Measurements from ENCODE around the gene SCN5A.

Gene SCN5A

DNA sequence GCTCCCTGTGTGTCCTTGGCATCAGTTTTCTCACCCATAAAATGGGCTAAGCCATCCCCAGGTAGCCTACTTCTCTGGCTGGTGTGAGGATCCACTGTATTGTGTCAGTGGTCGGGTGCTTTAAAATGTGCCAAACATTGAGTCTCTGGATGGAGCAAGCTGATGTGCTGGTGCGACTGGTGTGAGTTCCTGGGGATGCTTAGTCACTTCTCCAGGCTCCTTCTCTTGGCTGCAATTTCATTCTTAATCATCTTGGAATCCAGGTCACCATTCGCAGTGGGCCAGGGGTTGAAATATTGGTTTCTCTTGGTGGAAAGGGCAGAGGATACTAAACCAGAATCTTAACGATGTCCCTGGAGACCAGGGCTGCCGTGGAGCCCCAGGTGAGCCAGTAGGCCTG is 29.3 kb downstream of the SCN5A start:
- DNase-seq, result no peak

- no peak for DNase-seq
Measured at GRCh38 chr3:38618343-38618742, 31.1 kb downstream of the SCN5A start.

- no peak for DNase-seq
Measured at GRCh38 chr3:38617586-38617985, 31.9 kb downstream of the SCN5A start.

DNA sequence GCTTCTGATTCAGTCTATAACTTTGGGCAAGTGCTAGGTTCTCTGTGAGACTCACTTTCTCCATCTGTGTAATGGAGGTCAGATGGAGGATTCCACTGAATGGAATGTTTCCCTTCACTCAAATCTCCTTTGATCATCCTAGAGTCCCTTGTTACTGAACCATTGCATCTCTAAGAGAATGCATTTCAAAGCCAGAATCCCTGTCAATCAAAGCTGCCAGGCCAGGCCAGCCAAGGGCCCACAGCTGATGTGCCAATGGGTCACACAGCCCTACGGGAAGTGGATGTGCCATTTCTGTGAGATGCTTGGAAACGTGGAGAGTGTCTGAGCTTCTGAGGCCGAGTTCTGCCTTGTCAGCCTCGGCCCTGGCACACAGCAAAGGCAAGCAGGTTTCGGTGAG is 32.4 kb downstream of the SCN5A start:
- no peak for DNase-seq

GRCh38 chr3:38616658-38617057 is 32.8 kb downstream of the SCN5A start:
- no peak for DNase-seq

DNA sequence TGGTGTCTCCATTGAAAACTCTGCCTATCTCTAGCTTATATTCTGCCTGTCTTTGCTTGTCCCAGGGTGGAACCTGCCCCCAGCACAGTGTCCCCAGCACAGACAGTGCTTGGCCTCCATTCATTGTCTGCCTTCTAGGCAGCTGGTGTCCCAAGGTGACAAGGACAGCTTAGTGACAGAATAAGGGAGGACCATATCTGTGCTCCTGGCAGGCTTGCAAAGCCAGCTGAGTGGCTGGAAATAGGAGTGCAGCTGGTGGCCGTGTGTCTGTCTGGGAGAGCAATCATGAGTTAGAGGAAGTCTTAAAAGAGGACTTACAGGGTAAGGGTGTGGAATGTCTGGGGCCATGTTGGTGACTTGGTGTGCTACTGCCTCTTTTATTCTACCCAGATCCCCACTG is 33.4 kb downstream of the SCN5A start:
- DNase-seq, result no peak

- no peak for DNase-seq
Measured at GRCh38 chr3:38614651-38615352, 34.7 kb downstream of the SCN5A start.

GRCh38 chr3:38614091-38614490 is 35.4 kb downstream of the SCN5A start:
- DNase-seq, result no peak

DNA sequence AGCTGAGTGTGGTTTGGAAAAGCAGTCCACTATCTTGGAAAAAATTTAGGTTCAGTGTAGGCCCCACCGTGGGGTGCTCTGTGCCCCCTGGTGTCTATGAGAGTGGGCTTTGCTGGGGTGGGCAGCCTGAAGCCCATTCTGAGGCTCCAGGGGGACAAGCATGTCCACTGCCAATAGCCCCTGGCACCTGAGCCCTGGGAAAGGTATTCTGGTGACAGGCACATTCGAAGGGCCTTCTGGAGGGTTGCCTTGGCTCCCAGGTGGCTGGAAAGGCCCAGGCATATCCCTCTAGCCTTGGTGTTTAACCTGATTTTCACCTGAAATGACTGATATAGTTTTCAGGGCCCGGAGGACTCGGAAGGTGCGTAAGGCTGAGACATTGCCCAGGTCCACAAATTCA is 36.1 kb downstream of the SCN5A start:
- no peak for DNase-seq

DNA sequence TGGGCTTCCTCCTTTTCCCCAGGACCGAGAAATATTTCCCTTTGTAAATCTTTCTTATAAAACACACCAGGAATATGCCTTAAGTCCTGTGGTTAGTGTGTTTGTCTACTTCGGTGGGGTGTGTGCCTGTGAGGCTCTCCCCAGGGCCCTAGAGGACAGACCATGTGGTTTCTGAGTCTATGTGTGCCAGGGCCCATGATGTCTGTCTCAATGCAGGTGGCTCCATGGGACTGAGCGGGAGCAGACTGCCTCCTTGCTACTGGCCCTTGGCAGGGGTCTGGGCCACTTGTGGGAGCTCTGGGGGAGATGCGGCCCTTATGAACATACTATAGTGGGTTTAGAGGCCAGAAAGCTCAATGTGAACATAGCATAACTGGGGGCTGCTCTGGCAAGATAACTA is 37.6 kb downstream of the SCN5A start:
- no peak for DNase-seq

DNA sequence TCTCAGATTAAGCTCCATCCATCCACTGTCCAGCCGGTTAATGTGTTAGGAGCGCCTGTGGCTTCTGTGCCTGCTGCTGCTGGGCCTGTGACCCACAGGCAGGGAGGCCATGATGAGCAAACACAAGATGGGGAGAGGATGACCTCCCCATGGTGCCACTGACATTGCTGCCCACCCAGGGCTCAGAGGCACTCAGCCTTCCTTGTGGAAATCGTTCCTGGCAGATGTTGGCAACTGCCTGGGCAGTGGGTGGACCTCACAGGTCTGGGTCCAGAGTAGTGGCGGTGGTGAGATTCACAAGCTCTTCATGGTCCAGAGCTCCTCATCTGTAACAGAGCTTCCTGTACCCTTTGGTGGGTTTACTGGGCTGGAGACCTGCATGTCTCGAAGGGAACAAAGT is 38.6 kb downstream of the SCN5A start:
- DNase-seq, result no peak

DNA sequence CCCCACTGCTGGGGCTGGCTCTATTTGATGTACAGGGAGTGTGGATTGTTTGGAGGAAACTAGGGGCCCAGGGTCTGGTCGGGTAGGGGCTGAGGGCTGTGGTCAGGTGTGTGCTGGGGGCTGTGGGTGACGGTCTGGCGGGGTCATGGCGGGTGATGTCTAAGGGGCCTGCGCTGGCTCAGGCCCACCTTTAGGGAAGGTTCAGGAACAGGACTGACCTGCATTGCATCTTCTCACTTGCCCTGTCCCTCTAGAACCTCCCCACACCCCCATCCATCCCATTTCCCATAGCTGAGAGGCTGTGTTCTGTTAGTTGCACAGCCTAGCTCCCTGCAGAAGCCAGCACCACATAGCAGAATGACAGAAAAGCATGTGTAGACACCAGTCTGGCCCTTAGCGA is 39.1 kb downstream of the SCN5A start:
- DNase-seq, result no peak

DNA sequence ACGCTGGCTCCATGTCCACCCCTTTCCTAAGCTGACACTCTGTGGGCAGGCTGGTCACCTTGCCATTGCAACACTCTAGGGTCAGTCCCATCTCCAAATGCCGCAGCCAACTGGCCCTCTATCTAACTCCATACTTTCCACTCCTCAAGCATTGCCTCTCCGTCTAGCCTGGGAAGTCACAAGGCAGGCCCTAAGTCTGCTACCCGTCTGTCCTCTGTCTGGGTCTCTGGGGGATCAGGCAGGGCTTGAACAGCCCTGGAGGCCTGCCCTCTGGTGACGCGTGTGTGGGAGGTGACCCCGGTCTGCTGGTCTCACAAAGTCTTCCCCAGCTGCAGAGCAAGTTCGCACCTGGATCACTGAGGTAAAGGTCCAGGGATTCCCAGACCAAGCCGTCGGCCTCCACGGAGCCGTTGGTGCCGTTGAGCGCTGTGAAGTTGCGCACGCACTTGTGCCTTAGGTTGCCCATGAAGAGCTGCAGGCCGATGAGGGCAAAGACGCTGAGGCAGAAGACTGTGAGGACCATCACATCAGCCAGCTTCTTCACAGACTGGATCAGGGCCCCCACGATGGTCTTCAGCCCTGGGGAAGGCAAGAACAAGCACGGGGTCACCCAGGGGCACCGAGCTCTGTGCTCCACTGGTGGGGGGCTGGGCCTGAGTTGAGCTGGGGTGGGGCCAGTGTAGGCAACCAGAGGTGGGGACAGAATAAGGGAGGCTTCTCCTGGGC is 39.9 kb downstream of the SCN5A start:
- DNase-seq, result no peak

- no peak for DNase-seq
Measured at GRCh38 chr3:38608961-38609360, 40.5 kb downstream of the SCN5A start.

GRCh38 chr3:38608086-38608775 is 41.3 kb downstream of the SCN5A start:
- DNase-seq, result no peak

GRCh38 chr3:38606561-38606960 is 42.9 kb downstream of the SCN5A start:
- no peak for DNase-seq

DNA sequence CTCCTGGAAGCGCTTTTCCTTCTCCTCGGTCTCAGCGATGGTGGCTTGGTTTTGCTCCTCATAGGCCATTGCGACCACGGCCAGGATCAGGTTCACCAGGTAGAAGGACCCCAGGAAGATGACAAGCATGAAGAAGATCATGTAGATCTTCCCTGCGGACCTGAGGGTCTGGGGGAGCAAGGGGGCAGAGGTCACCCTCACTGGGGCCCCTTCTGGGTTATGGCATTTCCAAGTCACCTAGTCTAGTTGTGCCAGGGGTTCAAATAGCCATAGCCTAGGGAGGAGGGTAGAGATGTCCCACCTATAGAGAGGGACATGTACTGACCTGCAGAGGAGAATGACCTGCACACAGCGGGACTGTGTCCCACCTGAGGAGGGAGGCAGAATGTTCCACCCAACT is 43.5 kb downstream of the SCN5A start:
- no peak for DNase-seq

DNA sequence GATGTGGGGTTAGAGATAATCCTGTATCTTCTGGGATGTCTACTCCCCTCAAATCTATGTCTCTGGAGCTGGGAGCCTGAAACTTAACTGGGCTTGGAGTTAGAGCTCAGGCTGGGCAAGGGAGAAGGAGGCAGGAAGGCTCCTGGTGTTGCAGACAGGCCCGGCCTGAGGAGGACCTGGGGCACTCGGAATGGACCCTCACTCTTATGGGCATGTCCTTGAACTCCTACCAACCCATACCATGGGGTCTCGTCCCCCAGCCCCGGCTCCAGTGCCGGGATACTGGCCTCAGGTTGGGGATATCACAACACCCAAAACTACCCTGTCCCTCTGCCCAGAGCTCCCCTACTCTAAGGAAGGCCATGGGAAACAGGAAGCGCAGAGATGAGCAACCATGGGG is 45.2 kb downstream of the SCN5A start:
- DNase-seq, result no peak

DNA sequence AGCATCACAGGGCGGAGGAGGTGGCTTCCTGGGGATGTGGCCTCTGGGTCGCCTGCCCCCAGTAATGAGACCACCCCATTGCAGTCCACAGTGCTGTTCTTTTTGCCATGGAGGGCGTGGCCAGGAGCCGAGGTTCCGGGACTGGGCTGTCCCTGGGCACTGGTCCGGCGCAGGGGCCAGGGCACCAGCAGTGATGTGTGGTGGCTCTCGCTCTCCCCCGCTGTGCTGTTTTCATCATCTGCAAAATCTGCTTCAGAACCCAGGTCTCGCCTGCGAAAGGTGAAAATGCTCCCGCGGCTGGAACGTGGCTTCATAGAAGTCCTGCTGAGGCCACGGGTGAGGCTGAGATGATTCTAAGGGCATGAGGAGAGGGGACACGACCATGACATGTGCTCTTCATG is 45.8 kb downstream of the SCN5A start:
- DNase-seq, result no peak

GRCh38 chr3:38602576-38603250 is 46.8 kb downstream of the SCN5A start:
- DNase-seq, result no peak

DNA sequence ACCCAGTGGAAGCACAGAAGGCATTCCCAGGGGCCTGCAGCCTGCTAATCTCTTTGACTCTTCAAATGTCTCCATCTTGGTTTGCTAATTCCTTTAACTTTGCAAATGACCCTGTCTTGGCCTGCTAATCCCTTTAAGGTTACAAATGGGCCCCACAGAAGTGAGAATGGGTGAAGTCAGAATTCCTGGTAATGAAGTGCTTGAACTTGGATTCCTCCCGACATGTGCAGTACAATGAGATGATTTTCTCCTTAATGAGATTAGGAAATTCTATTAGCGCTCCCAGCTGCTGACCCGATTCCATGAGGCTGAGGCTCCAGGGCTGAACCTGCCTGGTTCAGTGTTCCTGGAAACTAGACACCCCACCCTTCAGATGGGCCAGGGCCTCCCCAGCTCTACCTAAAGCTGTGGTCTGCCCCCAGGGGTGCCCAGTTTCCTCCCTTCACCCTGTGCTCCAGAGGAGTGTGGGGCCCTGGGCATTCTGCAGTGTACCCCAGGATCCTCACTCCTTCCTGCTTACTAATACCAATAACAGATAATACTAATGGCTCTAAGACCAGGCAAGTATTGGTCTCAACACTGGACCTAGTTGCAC is 47.4 kb downstream of the SCN5A start:
- no peak for DNase-seq

DNA sequence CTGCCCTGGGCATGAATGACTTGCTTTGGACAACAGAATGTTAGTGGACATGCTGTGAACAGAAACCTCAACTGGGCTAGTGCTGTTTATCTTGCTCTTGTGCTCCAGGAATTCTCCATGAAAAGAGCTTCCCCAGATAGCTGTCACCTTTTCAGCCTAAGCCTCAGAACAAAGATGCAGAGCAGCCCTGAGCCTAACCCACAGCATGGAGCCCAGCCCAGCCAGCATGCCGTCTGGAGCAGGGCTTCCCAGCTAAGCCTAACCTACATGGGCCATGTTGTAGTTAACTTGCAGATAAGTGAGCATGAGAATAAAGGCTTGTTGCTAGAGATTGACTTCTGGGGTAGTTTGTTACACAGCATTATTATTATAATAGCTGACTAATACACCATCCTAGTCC is 48.9 kb downstream of the SCN5A start:
- no peak for DNase-seq

GRCh38 chr3:38599886-38600285 is 49.6 kb downstream of the SCN5A start:
- DNase-seq, result no peak
